ENCODE results near the gene BRS3.
A peak's percentile ranks its signal among the peaks of the same experiment; 100 is the strongest.

Gene BRS3

GRCh38 chrX:136495043-136495442 lies 7.3 kb downstream of the BRS3 start:
- DNase-seq (ENCODE audit: low spot score): no peak

GRCh38 chrX:136496186-136496763 lies 8.5 kb downstream of the BRS3 start:
- DNase-seq (ENCODE audit: low spot score): no peak

- DNase-seq (ENCODE audit: low spot score): peak; percentile 69
Measured at GRCh38 chrX:136496764-136497555, 9.2 kb downstream of the BRS3 start.

- no peak for DNase-seq (ENCODE audit: low spot score)
Measured at GRCh38 chrX:136497556-136498052, 9.9 kb downstream of the BRS3 start, which contains the start of gene HTATSF1. Gene HTATSF1 (plus strand): TSS chrX:136497592. CDS start chrX:136497685, 93 bp downstream.

GRCh38 chrX:136519069-136519468 lies 31.3 kb downstream of the BRS3 start:
- no peak for DNase-seq (ENCODE audit: low spot score)

- DNase-seq (ENCODE audit: low spot score): no peak
Measured at GRCh38 chrX:136523770-136524169, 36.0 kb downstream of the BRS3 start.

- DNase-seq (ENCODE audit: low spot score): peak; percentile 64
Measured at GRCh38 chrX:136525738-136526606, 38.2 kb downstream of the BRS3 start.

GRCh38 chrX:136528645-136529315 lies 41.0 kb downstream of the BRS3 start:
- DNase-seq (ENCODE audit: low spot score): no peak

GRCh38 chrX:136529795-136530194 lies 42.0 kb downstream of the BRS3 start:
- DNase-seq (ENCODE audit: low spot score): no peak

GRCh38 chrX:136531951-136532350 lies 44.2 kb downstream of the BRS3 start, which contains the start of gene VGLL1:
Gene VGLL1 (plus strand): TSS chrX:136532215. CDS start chrX:136536021, 3,806 bp downstream.
- DNase-seq (ENCODE audit: low spot score): no peak

- no peak for DNase-seq (ENCODE audit: low spot score)
Measured at GRCh38 chrX:136534131-136534530, 46.4 kb downstream of the BRS3 start.

GRCh38 chrX:136538811-136539210 lies 51.1 kb downstream of the BRS3 start:
- DNase-seq (ENCODE audit: low spot score): no peak

- no peak for DNase-seq (ENCODE audit: low spot score)
Measured at GRCh38 chrX:136540226-136540625, 52.5 kb downstream of the BRS3 start.

GRCh38 chrX:136541294-136541693 lies 53.5 kb downstream of the BRS3 start:
- no peak for DNase-seq (ENCODE audit: low spot score)

GRCh38 chrX:136542281-136542680 lies 54.5 kb downstream of the BRS3 start:
- DNase-seq (ENCODE audit: low spot score): no peak

Data from pons (tissue), 1 donor.